GM21515 (cell line): ENCODE measurements around the gene NUDT5.

Source experiments
- ATAC-seq: cut with Tn5 transposase; IDR thresholded peaks from one replicate; pipeline ENCODE4 v1.9.1; 2021; ENCODE audit not compliant: unreplicated experiment

The NUDT5 gene

DNA sequence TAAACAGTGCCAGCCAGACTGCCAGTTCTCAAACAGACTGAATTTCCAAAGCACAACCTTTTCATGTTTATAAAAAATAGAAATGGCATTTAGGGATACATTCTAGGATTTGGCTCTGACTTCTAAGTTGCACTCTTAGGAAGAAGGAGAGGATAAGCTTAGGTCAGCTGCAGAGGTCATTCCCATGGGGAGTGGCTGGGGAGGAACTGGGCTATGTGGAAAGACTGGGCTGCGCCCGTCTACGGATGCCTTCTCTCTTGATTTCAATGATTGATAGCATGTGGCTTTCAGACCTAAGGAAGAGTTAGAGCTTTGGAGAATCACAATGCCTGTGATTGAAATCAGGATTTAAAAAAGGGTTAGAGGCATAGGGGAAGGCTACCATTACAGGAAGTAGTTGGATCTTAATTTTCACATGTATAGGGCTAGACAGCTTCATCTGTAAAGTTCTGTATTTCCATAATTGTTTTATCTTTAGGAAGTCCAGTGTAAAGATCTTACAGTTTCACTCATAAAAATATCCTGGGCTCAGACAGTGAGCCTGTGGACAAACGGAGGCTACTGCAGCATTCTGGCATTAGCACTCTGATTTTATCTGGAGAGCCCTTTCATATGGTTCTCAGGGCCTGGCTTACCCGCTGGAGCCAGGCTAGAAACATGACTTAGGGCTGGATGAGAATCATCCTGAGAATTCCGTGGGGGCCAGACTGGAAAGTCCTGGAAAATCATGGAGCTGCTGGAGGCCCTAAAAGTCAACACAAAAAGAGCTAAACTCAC is 29.5 kb downstream of the NUDT5 start:
- no peak for ATAC-seq

GRCh38 chr10:12165036-12165435 is 30.7 kb downstream of the NUDT5 start:
- ATAC-seq: no peak

DNA sequence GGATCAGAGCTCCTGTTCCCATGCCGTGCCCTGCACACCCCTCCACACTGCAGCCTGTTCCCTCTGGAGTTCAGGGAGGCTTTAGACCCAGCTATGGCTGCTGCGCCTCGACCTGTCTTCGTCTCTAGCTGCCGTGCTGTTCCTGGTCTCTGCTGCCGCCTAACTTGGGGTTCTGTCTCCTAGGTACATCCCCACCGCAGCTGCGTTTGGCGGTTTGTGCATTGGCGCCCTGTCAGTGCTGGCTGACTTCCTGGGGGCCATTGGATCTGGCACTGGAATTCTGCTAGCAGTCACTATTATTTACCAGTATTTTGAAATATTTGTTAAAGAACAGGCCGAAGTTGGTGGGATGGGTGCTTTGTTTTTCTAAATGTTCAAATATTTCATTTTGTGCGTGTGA is 31.6 kb downstream of the NUDT5 start:
- ATAC-seq: no peak

DNA sequence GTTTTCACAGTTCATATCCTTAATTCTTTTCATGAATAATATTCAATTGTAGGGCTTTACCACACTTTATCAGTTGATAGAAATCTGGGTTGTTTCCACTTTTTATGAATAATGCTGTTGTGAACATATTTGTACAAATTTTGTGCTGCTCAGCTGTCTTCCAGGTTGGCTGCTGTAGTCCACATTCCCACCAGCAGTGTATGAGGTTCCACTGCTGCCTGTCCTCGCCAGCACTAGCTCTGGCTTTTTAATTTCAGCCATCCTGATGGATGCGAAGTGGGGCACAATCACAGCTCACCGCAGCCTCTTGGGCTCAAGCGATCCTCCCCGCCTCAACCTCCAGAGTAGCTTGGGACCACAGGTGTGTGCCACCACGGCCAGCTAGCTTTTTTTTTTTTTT is 32.8 kb downstream of the NUDT5 start:
- ATAC-seq: no peak

DNA sequence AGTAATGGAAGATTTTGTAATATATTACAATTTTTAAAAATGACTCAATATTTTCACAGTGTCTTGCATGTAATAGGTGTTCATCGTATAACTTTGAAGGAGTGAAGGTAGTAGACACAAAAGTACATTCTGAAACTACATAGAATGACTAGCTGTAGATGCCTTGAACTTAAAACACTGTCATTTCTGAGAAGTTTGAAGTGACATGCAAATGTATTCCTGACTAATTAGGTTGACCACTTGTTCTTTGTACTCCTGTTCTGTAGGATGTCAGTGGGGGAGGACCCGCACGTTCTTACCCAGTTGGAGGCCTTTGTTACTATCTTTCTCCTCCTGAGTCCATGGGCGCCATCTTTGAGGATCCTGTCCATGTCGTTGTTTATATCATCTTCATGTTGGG is 35.0 kb downstream of the NUDT5 start:
- no peak for ATAC-seq

- no peak for ATAC-seq
Measured at GRCh38 chr10:12158111-12158510, 37.6 kb downstream of the NUDT5 start.

- ATAC-seq: no peak
Measured at GRCh38 chr10:12156367-12157123, 39.1 kb downstream of the NUDT5 start.

DNA sequence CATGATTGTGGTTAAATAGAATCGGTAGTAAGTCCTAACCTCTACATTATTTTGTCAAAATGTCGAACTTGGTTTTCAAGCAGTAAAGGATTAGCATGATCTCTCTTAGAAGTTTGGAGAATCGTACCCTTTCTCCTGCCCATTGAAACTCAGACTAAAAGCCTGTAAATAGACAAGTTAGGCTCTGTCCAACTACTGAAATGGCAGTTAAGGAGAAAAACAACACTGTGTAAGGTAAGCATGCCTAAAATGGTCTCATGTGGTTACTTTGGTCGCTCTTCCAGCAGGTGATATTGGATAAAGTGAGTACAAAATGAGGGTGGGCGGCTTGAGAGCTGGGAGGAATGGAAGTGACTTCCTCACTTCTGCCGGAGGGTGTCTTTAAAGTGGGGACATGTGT is 41.2 kb downstream of the NUDT5 start:
- ATAC-seq: no peak

DNA sequence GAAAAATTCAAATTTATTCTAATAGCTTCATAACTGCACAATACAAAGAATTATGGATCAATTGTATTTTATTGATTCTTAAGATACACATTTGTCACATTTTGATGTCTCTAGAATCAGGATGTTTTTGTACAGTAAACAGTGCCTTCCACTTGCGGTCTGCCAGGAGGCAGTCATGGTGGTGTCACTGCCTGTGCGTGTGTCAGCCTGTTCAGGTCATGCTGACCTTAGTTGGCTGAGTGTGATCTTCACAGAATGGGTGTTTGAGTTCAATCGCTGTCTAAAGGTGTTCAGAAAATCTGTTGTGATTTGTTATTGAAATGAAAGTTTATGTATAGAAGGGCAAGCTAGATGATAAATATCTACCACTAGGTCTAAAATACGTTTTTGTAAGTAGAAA is 45.5 kb downstream of the NUDT5 start:
- ATAC-seq: no peak

DNA sequence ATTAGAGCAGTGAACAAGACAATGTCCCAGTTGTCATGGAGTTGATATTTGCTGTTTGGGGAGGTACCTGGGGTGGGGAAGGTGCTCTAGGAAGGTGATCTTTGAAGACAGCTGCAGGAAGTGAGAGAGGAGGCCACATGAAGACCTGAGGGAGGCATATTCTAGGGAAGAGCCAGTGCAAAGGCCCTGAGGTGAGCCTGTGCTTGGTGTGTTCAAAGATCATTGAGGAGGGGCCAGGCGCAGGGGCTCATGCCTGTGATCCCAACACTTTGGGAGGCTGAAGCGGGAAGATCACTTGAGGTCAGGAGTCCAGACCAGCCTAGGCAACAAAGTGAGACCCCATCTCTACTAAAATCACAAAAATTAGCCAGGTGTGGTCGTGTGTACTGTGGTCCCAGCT is 51.2 kb downstream of the NUDT5 start:
- ATAC-seq: no peak

DNA sequence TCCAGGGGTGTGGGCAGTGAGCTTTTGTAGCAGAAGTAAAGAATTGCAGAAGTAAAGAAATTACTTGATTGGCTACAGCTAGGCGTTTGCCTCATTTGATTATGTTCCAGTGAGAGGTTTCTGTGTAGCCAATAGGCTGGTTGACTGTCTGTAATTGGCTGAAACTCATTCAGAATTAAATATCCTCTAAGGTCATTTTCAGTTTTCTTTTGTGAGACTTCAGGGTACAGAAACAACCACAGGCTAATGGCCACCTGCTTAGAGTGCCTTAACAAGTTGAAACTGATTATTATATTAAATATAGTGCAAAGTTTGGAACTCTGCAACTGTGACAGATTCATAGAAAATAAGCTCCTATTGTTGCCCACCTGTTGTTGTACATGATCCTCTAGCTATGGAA is 55.7 kb downstream of the NUDT5 start:
- no peak for ATAC-seq

DNA sequence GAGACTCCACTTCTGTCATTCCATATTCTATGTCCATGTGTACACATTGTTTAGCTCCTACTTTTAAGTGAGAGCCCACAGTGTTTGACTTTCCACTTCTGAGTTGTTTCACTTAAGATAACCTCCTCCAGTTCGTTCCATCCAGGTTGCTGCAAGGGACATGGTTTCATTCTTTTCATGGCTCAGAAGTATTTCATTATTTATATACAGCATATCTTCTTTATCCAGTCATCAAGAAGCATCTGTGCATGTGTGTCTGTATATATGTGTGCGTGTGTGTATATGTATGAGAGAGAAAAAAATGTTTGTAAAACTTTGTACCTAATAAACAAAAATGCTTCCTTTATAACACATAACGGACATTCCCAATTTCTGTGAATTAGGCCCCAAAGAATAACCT is 60.1 kb downstream of the NUDT5 start:
- no peak for ATAC-seq

DNA sequence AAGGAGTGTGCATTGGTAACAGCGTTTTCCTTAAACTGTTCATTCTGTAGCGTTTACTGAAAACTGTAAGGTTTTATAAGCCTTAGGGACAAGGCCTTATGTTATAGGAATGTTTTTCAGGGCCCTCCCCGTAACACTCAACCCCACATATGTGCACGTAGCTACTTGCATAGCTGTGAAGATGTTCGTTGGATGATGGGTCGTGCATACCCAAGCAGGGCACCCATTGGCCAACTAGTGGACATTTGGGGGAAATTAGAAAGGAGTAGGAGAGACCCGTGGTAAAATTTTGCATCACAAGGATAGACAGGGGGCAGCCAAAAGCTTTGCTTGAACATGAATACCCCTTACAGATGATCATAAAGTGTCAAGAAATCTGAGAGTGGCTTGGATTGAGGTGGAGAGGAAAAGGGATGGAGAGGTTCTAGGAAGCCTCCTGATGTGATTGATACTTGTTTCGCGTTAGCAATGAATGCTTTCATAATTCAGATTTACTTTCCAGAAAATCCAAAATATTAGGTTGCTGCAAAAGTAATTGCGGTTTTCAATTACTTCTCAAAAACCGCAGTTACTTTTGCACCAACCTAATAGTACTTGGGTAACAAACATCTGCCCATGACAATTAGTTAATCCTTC is 65.3 kb downstream of the NUDT5 start:
- peak; percentile 32 for ATAC-seq

DNA sequence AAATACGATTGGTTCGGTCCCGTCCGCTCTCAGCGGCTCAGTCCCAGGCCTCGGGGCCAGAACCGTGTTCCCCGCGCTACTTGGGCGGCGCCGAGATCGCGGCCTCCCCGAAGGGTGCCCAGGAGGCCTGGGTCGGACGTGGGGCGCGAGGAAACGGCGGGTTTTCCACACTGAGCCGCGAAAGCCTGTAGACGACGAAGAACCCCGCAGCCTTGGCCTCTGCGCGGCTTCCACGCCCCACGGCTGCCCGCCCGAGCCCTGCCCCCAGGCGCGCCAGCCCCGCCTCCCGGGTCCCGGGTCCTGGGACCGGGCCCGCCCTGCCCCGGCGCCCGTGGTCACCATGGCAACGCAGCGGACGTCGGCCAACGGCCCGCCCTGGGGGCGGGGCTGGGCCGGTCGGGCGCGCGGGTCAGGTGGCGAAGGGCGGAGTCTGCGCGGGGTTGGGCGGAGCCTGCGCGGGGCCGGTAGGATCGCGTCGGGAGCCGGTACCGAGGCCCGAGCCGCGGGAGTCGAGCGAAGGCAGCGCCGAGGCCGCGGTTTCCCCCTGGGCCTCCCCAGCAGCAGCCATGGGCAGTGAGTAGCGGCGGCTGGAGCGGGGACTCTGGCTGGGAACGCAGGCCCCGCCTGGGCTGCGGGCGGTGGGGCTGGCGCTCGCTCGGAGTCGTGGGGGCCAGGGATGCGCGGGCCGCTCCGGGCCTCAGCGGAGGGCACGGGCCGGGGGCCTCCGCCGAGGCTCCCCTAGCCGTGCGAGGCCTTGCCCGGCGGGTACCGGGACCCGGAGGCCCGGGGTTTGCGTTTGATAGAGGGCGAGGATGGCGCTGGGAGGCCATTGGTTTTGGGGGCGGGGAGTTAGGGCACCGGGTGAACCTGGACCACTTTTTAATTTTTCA is 66.2 kb downstream of the NUDT5 start, which contains the start of gene SEC61A2:
Gene SEC61A2, plus strand, starts transcription at position 456 of the 890 bp plus-strand sequence. Its CDS starts 111 bp downstream, at position 567.
- ATAC-seq: peak; percentile 89

DNA sequence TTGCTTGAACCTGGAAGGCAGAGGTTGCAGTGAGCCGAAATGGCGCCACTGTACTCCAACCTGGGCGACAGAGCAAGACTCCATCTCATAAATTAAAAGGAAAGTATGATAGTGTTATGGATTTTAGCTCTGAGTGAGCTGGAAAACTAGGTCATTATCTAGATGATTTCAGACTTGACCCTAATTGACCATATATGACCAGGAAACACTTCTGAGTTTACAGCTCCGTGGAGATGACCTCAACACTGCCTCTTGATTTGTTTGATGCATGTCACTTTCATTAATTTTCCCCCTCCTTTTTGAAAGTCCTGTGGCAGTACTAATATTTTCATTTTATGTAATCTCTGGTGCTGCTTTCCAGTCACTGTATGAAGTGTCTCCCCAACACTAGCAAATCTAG is 74.0 kb downstream of the NUDT5 start:
- no peak for ATAC-seq
